ENCODE results near the gene STK32C.

- no peak for TF ChIP-seq EZH2 (IDR thresholded peaks at IDR 0.05; ENCODE audit: borderline replicate concordance, insufficient read depth, low read depth, low read length, poor library complexity, severe bottlenecking)
- TF ChIP-seq, protein P1, sequence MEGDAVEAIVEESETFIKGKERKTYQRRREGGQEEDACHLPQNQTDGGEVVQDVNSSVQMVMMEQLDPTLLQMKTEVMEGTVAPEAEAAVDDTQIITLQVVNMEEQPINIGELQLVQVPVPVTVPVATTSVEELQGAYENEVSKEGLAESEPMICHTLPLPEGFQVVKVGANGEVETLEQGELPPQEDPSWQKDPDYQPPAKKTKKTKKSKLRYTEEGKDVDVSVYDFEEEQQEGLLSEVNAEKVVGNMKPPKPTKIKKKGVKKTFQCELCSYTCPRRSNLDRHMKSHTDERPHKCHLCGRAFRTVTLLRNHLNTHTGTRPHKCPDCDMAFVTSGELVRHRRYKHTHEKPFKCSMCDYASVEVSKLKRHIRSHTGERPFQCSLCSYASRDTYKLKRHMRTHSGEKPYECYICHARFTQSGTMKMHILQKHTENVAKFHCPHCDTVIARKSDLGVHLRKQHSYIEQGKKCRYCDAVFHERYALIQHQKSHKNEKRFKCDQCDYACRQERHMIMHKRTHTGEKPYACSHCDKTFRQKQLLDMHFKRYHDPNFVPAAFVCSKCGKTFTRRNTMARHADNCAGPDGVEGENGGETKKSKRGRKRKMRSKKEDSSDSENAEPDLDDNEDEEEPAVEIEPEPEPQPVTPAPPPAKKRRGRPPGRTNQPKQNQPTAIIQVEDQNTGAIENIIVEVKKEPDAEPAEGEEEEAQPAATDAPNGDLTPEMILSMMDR (IDR thresholded peaks at IDR 0.05) = no peak
Measured at GRCh38 chr10:132276179-132276675, 31.5 kb downstream of the STK32C start.

Data from B cell (primary cell).